Hindlimb muscle (tissue), 1 donor: Measurements from ENCODE around the gene NDUFB4. TPM values are rescaled to one million over a fixed set of nuclear protein-coding genes. Genes with fewer than 3 reads are reported as not detected.
"Not testable (repeated sequence)": the region's sequence is repeated elsewhere in the genome, so short reads cannot be mapped to it uniquely, and the experiment has no call there.

ENCODE experiments used
- DNase-seq: peaks from one replicate; pipeline ENCODE4 v3.0.0-alpha.2; 2013
- polyA plus RNA-seq: library from polyadenylated mRNA; unstranded; fragments of 120-200 nt; gene quantifications from one replicate; pipeline ENCODE4 v1.2.1, GENCODE V29; 2013; ENCODE audit not compliant: insufficient read length

The NDUFB4 gene
- polyA plus RNA-seq, 1 donor = 172 TPM

GRCh38 chr3:120637851-120638559, 41.9 kb downstream of the NDUFB4 start:
- no peak for DNase-seq

- not testable (repeated sequence) for DNase-seq
Measured at GRCh38 chr3:120638820-120639219, 42.7 kb downstream of the NDUFB4 start.

- DNase-seq = no peak
Measured at GRCh38 chr3:120640231-120640630, 44.1 kb downstream of the NDUFB4 start.

GRCh38 chr3:120641696-120642246, 45.6 kb downstream of the NDUFB4 start:
- DNase-seq = no peak

GRCh38 chr3:120642368-120642948, 46.3 kb downstream of the NDUFB4 start:
- no peak for DNase-seq

GRCh38 chr3:120645083-120645845, 49.1 kb downstream of the NDUFB4 start:
- DNase-seq = no peak

GRCh38 chr3:120646771-120647432, 50.8 kb downstream of the NDUFB4 start:
- DNase-seq = no peak

- no peak for DNase-seq
Measured at GRCh38 chr3:120648290-120648689, 52.2 kb downstream of the NDUFB4 start.

GRCh38 chr3:120649830-120650233, 53.7 kb downstream of the NDUFB4 start:
- no peak for DNase-seq

- no peak for DNase-seq
Measured at GRCh38 chr3:120650311-120650710, 54.2 kb downstream of the NDUFB4 start.

Other genes starting within 250 kb of the NDUFB4 start
- 11.1 TPM for gene LRRC58, start 247.0 kb upstream of the NDUFB4 start, polyA plus RNA-seq
- gene FSTL1, start 145.3 kb upstream of the NDUFB4 start, polyA plus RNA-seq = 471 TPM
- gene HGD, start 85.9 kb downstream of the NDUFB4 start, polyA plus RNA-seq = 0.37 TPM
- gene RABL3, start 146.2 kb downstream of the NDUFB4 start, polyA plus RNA-seq = 15.4 TPM
- 11.6 TPM for gene GTF2E1, start 146.4 kb downstream of the NDUFB4 start, polyA plus RNA-seq